Measurements from ENCODE around the gene SALL4. TPM values are rescaled to one million over a fixed set of nuclear protein-coding genes. Genes with fewer than 3 reads are reported as not detected.
"Not testable (repeated sequence)": the region's sequence is repeated elsewhere in the genome, so short reads cannot be mapped to it uniquely, and the experiment has no call there.

Gene SALL4
- total RNA-seq, 1 donor from 2014 or later: 65.4 TPM

DNA sequence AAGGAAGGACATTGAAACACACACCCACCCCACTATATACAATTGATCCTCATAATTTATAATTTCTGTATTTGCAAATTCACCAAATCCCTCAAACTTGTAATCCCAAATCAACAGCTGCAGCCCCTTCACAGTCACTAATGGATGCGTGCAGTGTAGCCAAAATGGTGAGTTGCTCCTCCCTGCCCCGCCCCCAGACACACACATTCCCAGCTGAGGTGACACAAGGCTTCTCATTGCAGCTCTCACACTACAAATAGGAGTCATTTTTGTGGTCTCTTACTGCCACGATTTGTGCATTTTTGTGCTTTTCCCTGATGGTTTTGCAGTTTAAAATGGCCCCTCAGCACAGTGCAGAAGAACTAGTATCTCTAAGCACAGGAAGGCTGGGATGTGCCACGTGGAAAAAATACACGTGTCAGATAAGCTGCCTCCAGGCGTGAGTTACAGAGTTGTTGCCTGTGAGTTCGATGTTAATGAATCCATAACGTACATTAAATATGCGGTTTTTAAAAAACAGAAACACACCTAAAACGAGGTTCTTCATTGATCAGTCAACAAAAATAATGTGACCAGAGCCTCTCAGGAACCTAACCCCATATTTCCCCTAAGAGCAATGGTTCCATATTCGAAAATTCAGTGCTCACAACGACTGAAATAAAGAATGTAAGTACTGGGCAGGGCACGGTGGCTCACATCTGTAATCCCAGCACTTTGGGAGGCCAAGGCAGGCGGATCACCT, 42.4 kb downstream of the SALL4 start:
- Mint-ChIP-seq H3K27me3 (ENCODE audit: unreplicated experiment) (no peaks in the 10 kb centered on the region), H3K4me3 (ENCODE audit: unreplicated experiment) (no peak overlapping the region), H3K9me3 (ENCODE audit: unreplicated experiment) (no peaks in the 10 kb centered on the region), H3K4me1 (ENCODE audit: unreplicated experiment) (peaks cover 9% of the 10 kb centered on the region), H3K36me3 (ENCODE audit: low read depth, unreplicated experiment) (no peaks in the 10 kb centered on the region), H3K27ac (ENCODE audit: unreplicated experiment) (no peak overlapping the region)
- no peak for TF ChIP-seq CTCF (IDR thresholded peaks at IDR 0.05; ENCODE audit: unreplicated experiment)
- no peak for DNase-seq (ENCODE audit: low spot score)

DNA sequence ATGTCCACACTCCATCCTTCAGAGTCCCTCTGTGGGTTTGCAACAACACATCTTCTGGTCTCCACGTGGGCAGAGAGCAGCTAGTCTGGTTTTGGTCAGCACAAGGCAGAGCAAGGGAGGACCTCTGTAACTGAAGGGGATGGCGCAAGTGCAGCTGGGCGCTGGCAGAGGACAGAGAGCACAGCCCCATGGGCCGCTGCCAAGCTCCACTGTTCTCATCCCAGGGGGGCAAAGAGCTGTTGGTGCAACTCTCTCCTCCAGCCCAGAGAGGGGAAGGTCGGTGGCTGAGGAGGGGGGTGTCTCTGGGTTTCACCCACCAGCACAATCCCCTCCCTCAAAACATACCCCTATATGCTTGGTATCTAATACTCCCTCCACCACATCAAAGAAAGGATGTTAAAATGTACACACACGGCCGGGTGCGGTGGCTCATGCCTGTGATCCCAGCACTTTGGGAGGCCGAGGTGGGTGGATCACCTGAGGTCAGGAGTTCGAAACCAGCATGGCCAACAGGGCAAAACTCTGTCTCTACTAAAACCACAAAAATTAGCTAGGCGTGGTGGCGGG, 43.3 kb downstream of the SALL4 start:
- TF ChIP-seq CTCF (IDR thresholded peaks at IDR 0.05; ENCODE audit: unreplicated experiment): no peak
- Mint-ChIP-seq H3K27ac (ENCODE audit: unreplicated experiment) (no peak overlapping the region), H3K9me3 (ENCODE audit: unreplicated experiment) (no peaks in the 10 kb centered on the region), H3K36me3 (ENCODE audit: low read depth, unreplicated experiment) (no peaks in the 10 kb centered on the region), H3K4me1 (ENCODE audit: unreplicated experiment) (peaks cover 9% of the 10 kb centered on the region), H3K4me3 (ENCODE audit: unreplicated experiment) (no peak overlapping the region), H3K27me3 (ENCODE audit: unreplicated experiment) (no peaks in the 10 kb centered on the region)
- no peak for DNase-seq (ENCODE audit: low spot score)

GRCh38 chr20:51757226-51757625, 45.1 kb downstream of the SALL4 start:
- H3K27ac Mint-ChIP-seq (ENCODE audit: unreplicated experiment): no peak overlapping the region
- no peak for DNase-seq (ENCODE audit: low spot score)
- H3K9me3 Mint-ChIP-seq (ENCODE audit: unreplicated experiment): no peaks in the 10 kb centered on the region
- peaks cover 14% of the 10 kb centered on the region for H3K4me1 Mint-ChIP-seq (ENCODE audit: unreplicated experiment)
- no peaks in the 10 kb centered on the region for H3K27me3 Mint-ChIP-seq (ENCODE audit: unreplicated experiment)
- H3K4me3 Mint-ChIP-seq (ENCODE audit: unreplicated experiment): no peak overlapping the region
- TF ChIP-seq CTCF (IDR thresholded peaks at IDR 0.05; ENCODE audit: unreplicated experiment): no peak
- no peaks in the 10 kb centered on the region for H3K36me3 Mint-ChIP-seq (ENCODE audit: low read depth, unreplicated experiment)

DNA sequence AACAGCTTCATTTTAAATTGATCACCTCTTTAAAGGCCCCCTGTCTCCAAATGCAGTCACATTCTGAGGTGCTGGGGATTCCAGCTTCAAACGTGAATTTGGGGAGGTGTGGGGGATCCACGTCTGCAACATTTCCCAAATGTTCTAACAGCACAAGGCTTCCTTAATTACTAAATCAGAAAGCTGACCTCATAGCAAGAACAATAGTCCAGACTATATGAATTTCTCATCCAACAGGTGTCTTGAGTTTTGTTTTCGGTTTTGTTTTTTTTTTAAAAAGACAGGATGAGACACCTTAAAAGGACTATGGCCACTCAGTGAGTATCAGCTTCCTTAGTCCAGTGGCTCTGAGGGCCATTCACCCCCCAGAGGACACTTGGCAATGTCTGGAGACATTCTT, 45.7 kb downstream of the SALL4 start:
- Mint-ChIP-seq H3K27ac (ENCODE audit: unreplicated experiment) (no peak overlapping the region), H3K4me1 (ENCODE audit: unreplicated experiment) (peaks cover 12% of the 10 kb centered on the region), H3K9me3 (ENCODE audit: unreplicated experiment) (no peaks in the 10 kb centered on the region), H3K36me3 (ENCODE audit: low read depth, unreplicated experiment) (no peaks in the 10 kb centered on the region), H3K4me3 (ENCODE audit: unreplicated experiment) (no peak overlapping the region), H3K27me3 (ENCODE audit: unreplicated experiment) (no peaks in the 10 kb centered on the region)
- TF ChIP-seq CTCF (IDR thresholded peaks at IDR 0.05; ENCODE audit: unreplicated experiment): no peak
- DNase-seq (ENCODE audit: low spot score): no peak

DNA sequence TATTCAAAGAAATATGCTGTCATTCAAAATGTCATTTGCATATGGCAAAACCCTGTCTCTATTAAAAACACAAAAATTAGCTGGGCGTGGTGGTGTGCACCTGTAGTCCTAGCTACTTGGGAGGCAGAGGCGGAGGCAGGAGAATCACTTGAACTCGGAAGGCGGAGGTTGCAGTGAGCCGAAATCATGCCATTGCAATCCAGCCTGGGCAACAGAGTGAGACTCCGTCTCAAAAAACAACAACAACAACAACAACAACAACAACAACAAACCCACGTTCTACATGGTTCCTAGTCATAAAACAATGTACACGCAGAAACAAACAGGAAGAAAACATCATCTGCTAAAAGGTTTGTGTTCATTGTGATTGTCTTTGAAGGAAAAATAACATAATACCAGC, 49.1 kb downstream of the SALL4 start:
- peaks cover 11% of the 10 kb centered on the region for H3K4me1 Mint-ChIP-seq (ENCODE audit: unreplicated experiment)
- not testable (repeated sequence) for H3K27ac Mint-ChIP-seq (ENCODE audit: unreplicated experiment); H3K27me3 Mint-ChIP-seq (ENCODE audit: unreplicated experiment); H3K9me3 Mint-ChIP-seq (ENCODE audit: unreplicated experiment); H3K36me3 Mint-ChIP-seq (ENCODE audit: low read depth, unreplicated experiment); DNase-seq (ENCODE audit: low spot score); H3K4me3 Mint-ChIP-seq (ENCODE audit: unreplicated experiment)
